ENCODE measurements around the gene OAS3. TPM values are rescaled to one million over a fixed set of nuclear protein-coding genes. Genes with fewer than 3 reads are reported as not detected.
A peak's percentile ranks its signal among the peaks of the same experiment; 100 is the strongest.

The OAS3 gene
- total and polyA plus RNA-seq, 10 of the 15 experiments (the other 5 are each of a cell fraction or from before 2014, with no cell fraction given) = 5.1 to 107 (median 18.0) TPM

DNA sequence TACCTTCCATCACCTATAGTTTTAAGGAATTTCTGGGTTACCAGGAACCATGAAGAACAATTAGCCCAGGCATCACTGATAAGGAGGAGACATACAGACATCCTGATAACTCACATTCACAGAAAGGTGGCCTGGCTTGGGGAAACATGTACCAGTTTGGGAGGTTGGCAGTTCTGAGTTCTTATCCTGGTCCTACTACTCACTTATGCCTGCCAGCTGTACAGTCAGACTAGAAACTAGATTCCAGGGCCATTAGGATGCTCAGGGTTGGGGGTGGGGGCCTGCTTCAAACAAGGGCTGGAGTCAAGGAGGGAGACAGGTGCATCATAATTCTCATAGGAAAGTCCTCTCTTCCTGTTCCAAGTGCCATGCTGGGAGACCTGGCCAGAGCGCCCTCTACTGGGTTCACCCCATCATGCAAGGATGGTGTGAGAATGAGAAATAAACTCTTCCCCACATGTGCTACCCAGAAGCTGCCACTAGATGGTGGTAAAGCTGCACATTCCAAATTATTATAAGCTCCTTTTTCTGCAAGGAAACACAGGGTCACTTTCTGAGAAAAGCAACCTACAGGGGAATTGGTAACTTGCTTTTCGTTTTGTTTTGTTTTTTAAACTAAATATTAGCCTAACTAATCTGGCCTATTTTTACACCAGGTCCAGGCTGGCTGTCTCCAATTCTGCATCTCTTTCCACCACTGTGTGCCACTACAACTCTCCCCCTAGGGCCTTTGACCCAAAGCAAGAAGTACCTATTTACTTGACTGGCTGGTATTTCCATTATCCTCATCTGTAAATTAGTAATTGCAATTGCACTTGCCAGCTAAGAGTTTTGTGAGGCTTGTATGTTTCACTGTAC, 54.5 kb downstream of the OAS3 start (continued):
- TF ChIP-seq IKZF1 (conservative IDR thresholded peaks at IDR 0.05) (0 out of 2 replicates have a peak, but pooled peaks have one; percentile 22), ZNF217 (IDR thresholded peaks at IDR 0.05) (peak; percentile 52; the same call in 1 of the 2 replicates), CBX3 (IDR thresholded peaks at IDR 0.05; ENCODE audit: borderline replicate concordance, low read depth) (no peak), RUNX3 (IDR thresholded peaks at IDR 0.05; ENCODE audit: low read length) (0 out of 2 replicates have a peak, but pooled peaks have one; percentile 25), POU2F2 (IDR thresholded peaks at IDR 0.05; ENCODE audit: borderline replicate concordance, low read depth, low read length) (0 out of 3 replicates have a peak, but pooled peaks have one; percentile 9), MTA3 (IDR thresholded peaks at IDR 0.05; ENCODE audit: borderline replicate concordance, low read length) (no peak), CBX5 (IDR thresholded peaks at IDR 0.05; ENCODE audit: low read depth) (peak; percentile 96; the same call in 1 of the 2 replicates), SMARCA5 (IDR thresholded peaks at IDR 0.05) (peak; percentile 71), YY1 (IDR thresholded peaks at IDR 0.05; ENCODE audit: low read depth, low read length) (peak; percentile 71)
- TF ChIP-seq, protein P1, sequence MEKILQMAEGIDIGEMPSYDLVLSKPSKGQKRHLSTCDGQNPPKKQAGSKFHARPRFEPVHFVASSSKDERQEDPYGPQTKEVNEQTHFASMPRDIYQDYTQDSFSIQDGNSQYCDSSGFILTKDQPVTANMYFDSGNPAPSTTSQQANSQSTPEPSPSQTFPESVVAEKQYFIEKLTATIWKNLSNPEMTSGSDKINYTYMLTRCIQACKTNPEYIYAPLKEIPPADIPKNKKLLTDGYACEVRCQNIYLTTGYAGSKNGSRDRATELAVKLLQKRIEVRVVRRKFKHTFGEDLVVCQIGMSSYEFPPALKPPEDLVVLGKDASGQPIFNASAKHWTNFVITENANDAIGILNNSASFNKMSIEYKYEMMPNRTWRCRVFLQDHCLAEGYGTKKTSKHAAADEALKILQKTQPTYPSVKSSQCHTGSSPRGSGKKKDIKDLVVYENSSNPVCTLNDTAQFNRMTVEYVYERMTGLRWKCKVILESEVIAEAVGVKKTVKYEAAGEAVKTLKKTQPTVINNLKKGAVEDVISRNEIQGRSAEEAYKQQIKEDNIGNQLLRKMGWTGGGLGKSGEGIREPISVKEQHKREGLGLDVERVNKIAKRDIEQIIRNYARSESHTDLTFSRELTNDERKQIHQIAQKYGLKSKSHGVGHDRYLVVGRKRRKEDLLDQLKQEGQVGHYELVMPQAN (conservative IDR thresholded peaks at IDR 0.05) = no peak
- TF ChIP-seq, protein P2, sequence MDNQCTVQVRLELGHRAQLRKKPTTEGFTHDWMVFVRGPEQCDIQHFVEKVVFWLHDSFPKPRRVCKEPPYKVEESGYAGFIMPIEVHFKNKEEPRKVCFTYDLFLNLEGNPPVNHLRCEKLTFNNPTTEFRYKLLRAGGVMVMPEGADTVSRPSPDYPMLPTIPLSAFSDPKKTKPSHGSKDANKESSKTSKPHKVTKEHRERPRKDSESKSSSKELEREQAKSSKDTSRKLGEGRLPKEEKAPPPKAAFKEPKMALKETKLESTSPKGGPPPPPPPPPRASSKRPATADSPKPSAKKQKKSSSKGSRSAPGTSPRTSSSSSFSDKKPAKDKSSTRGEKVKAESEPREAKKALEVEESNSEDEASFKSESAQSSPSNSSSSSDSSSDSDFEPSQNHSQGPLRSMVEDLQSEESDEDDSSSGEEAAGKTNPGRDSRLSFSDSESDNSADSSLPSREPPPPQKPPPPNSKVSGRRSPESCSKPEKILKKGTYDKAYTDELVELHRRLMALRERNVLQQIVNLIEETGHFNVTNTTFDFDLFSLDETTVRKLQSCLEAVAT (IDR thresholded peaks at IDR 0.05) = no peak
- TF ChIP-seq, protein P3, sequence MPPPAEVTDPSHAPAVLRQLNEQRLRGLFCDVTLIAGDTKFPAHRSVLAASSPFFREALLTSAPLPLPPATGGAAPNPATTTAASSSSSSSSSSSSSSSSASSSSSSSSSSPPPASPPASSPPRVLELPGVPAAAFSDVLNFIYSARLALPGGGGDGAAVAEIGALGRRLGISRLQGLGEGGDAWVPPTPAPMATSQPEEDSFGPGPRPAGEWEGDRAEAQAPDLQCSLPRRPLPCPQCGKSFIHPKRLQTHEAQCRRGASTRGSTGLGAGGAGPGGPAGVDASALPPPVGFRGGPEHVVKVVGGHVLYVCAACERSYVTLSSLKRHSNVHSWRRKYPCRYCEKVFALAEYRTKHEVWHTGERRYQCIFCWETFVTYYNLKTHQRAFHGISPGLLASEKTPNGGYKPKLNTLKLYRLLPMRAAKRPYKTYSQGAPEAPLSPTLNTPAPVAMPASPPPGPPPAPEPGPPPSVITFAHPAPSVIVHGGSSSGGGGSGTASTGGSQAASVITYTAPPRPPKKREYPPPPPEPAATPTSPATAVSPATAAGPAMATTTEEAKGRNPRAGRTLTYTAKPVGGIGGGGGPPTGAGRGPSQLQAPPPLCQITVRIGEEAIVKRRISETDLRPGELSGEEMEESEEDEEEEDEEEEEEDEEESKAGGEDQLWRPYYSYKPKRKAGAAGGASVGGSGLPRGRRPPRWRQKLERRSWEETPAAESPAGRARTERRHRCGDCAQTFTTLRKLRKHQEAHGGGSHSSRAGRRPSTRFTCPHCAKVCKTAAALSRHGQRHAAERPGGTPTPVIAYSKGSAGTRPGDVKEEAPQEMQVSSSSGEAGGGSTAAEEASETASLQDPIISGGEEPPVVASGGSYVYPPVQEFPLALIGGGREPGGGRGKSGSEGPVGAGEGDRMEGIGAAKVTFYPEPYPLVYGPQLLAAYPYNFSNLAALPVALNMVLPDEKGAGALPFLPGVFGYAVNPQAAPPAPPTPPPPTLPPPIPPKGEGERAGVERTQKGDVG (CRISPR knock-in tag; IDR thresholded peaks at IDR 0.05) = no peak
